ENCODE results near the gene ANO3.

- no peak for TF ChIP-seq CTCF (IDR thresholded peaks at IDR 0.05)
- TF ChIP-seq POLR2A (IDR thresholded peaks at IDR 0.05): no peak
Observed at GRCh38 chr11:26541870-26542269, 209.9 kb downstream of the ANO3 start.

Measured in right lobe of liver (tissue), 4 donors.